Astrocyte (in vitro differentiated cells and primary cell): ENCODE results near the gene FOXC2. TPM values are rescaled to one million over a fixed set of nuclear protein-coding genes. Genes with fewer than 3 reads are reported as not detected.
"Not testable (repeated sequence)": the region's sequence is repeated elsewhere in the genome, so short reads cannot be mapped to it uniquely, and the experiment has no call there.

Experiments
- DNase-seq: peaks from one replicate; pipeline ENCODE4 v3.0.0-alpha.2; 2010; ENCODE audit warnings: low read depth
- FAIRE-seq: peaks from 2 replicates; lab custom pipeline; 2011; peaks lifted over from hg19 to GRCh38; lab: Jason Lieb, UNC
- H2AFZ ChIP-seq: 2 replicates; pipeline ENCODE4 v1.6.0; 2012; ENCODE audit warnings: low read depth, low read length, inconsistent platforms
- H3K27ac ChIP-seq: 2 replicates; pipeline ENCODE4 v1.5.1; 2011; ENCODE audit warnings: low read depth, low read length, inconsistent platforms
- H3K27me3 ChIP-seq: 2 replicates; pipeline ENCODE4 v1.6.0; 2011; ENCODE audit warnings: low read length, inconsistent platforms; ENCODE audit not compliant: insufficient read depth
- H3K36me3 ChIP-seq: 2 replicates; pipeline ENCODE4 v1.5.1; 2011; ENCODE audit warnings: low read length, inconsistent platforms; ENCODE audit not compliant: insufficient read depth
- H3K4me1 ChIP-seq: 2 replicates; pipeline ENCODE4 v1.5.1; 2011; ENCODE audit warnings: low read length, inconsistent platforms; ENCODE audit not compliant: insufficient read depth
- H3K4me2 ChIP-seq: 2 replicates; pipeline ENCODE4 v1.6.0; 2012; ENCODE audit warnings: low read length, inconsistent platforms
- H3K4me3 ChIP-seq: 2 replicates; pipeline ENCODE4 v1.5.1; 2011; ENCODE audit warnings: low read depth, mild to moderate bottlenecking, low read length, inconsistent platforms; ENCODE audit not compliant: insufficient read depth
- H3K79me2 ChIP-seq: 2 replicates; pipeline ENCODE4 v1.6.0; 2012; ENCODE audit warnings: mild to moderate bottlenecking, low read length, inconsistent platforms; ENCODE audit not compliant: insufficient read depth
- H3K9ac ChIP-seq: 2 replicates; pipeline ENCODE4 v1.6.0; 2012; ENCODE audit warnings: mild to moderate bottlenecking, low read length, inconsistent platforms
- H3K9me3 ChIP-seq: 2 replicates; pipeline ENCODE4 v1.5.1; 2012; ENCODE audit warnings: low read depth, mild to moderate bottlenecking, low read length, inconsistent platforms; ENCODE audit not compliant: insufficient read depth
- H4K20me1 ChIP-seq: 2 replicates; pipeline ENCODE4 v1.6.0; 2012; ENCODE audit warnings: low read length, inconsistent platforms; ENCODE audit not compliant: insufficient read depth
- H3K27ac Mint-ChIP-seq: one replicate; pipeline ENCODE4 v1.8.0; 2021; ENCODE audit warnings: mild to moderate bottlenecking, mixed read lengths; ENCODE audit not compliant: unreplicated experiment
- H3K27me3 Mint-ChIP-seq: one replicate; pipeline ENCODE4 v1.8.0; 2021; ENCODE audit warnings: low read depth, mixed read lengths; ENCODE audit not compliant: unreplicated experiment
- H3K36me3 Mint-ChIP-seq: one replicate; pipeline ENCODE4 v1.8.0; 2021; ENCODE audit warnings: low read depth, mixed read lengths; ENCODE audit not compliant: unreplicated experiment
- H3K4me1 Mint-ChIP-seq: one replicate; pipeline ENCODE4 v1.8.0; 2021; ENCODE audit warnings: low read depth, mixed read lengths; ENCODE audit not compliant: unreplicated experiment
- H3K4me3 Mint-ChIP-seq: one replicate; pipeline ENCODE4 v1.8.0; 2021; ENCODE audit warnings: mild to moderate bottlenecking, moderate library complexity, mixed read lengths; ENCODE audit not compliant: unreplicated experiment
- H3K9me3 Mint-ChIP-seq: one replicate; pipeline ENCODE4 v1.8.0; 2021; ENCODE audit warnings: mild to moderate bottlenecking, mixed read lengths; ENCODE audit not compliant: unreplicated experiment
- CTCF ChIP-seq: IDR thresholded peaks from 2 replicates; pipeline ENCODE4 v1.5.1; 2011; ENCODE audit warnings: low read depth, mild to moderate bottlenecking, inconsistent platforms, low read length, moderate library complexity; ENCODE audit not compliant: insufficient read depth
- EZH2 ChIP-seq: IDR thresholded peaks from 2 replicates; pipeline ENCODE4 v1.6.1; 2012; ENCODE audit warnings: mild to moderate bottlenecking, low read length, inconsistent platforms; ENCODE audit not compliant: insufficient read depth
- total RNA-seq: library from RNA; stranded (reverse); gene quantifications from 2 replicates; pipeline ENCODE4 v1.2.1, GENCODE V29; 2021

FOXC2 gene
- total RNA-seq, 1 donor from 2014 or later: 15.8 TPM

DNA sequence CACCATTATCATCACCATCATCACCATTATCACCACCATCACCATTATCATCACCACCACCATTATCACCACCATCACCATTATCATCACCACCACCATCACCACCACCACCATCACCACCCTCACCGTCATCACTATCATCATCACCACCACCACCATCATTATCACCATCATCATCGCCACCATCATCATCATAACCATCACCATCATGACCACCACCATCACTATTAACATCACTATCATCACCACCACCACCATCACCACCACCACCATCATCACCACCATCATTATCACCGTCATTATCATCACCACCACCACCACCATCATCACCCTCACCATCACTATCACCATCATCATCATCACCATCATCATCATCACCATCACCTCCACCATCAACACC, 20.9 kb downstream of the FOXC2 start:
- peaks cover 54% of the 10 kb centered on the region for H3K4me1 ChIP-seq
- Mint-ChIP-seq H3K36me3 (peaks cover 2% of the 10 kb centered on the region), H3K4me3 (no peak overlapping the region), H3K27me3 (peaks cover 3% of the 10 kb centered on the region), H3K4me1 (peaks cover 9% of the 10 kb centered on the region), H3K9me3 (no peaks in the 10 kb centered on the region), H3K27ac (no peak overlapping the region)
- no peaks in the 10 kb centered on the region for H3K27me3 ChIP-seq
- DNase-seq (no peak), FAIRE-seq (peak; percentile 5)
- H3K36me3 ChIP-seq: no peaks in the 10 kb centered on the region
- H3K9me3 ChIP-seq: no peaks in the 10 kb centered on the region
- H3K4me3 ChIP-seq: no peak overlapping the region
- no peak overlapping the region for H2AFZ ChIP-seq
- H3K4me2 ChIP-seq: no peak overlapping the region
- H3K27ac ChIP-seq: peak overlapping the region; percentile 98
- no peaks in the 10 kb centered on the region for H4K20me1 ChIP-seq
- TF ChIP-seq EZH2 (no peak), CTCF (no peak)
- no peak overlapping the region for H3K9ac ChIP-seq
- H3K79me2 ChIP-seq: peaks cover 18% of the 10 kb centered on the region

DNA sequence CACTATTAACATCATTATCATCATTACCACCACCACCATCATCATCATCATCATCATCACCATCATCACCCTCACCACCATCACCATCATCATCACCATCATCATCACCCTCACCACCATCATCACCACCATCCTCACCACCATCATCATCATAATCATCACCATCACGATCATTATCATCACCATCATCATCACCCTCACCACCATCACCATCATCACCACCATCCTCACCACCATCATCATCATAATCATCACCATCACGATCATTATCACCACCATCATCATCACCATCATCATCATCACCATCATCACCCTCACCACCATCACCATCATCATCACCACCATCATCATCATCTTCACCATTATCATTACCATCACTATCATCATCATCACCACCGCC, 21.3 kb downstream of the FOXC2 start:
- not testable (repeated sequence) for H3K4me3 Mint-ChIP-seq, H3K9me3 ChIP-seq, H3K36me3 Mint-ChIP-seq, H3K4me3 ChIP-seq, H3K4me1 Mint-ChIP-seq, H2AFZ ChIP-seq, H3K27ac ChIP-seq, H3K36me3 ChIP-seq, H4K20me1 ChIP-seq, H3K27me3 ChIP-seq, H3K9me3 Mint-ChIP-seq, DNase-seq, H3K9ac ChIP-seq, H3K27me3 Mint-ChIP-seq, H3K27ac Mint-ChIP-seq, FAIRE-seq, H3K4me2 ChIP-seq
- H3K79me2 ChIP-seq: peaks cover 14% of the 10 kb centered on the region
- H3K4me1 ChIP-seq: peaks cover 54% of the 10 kb centered on the region

DNA sequence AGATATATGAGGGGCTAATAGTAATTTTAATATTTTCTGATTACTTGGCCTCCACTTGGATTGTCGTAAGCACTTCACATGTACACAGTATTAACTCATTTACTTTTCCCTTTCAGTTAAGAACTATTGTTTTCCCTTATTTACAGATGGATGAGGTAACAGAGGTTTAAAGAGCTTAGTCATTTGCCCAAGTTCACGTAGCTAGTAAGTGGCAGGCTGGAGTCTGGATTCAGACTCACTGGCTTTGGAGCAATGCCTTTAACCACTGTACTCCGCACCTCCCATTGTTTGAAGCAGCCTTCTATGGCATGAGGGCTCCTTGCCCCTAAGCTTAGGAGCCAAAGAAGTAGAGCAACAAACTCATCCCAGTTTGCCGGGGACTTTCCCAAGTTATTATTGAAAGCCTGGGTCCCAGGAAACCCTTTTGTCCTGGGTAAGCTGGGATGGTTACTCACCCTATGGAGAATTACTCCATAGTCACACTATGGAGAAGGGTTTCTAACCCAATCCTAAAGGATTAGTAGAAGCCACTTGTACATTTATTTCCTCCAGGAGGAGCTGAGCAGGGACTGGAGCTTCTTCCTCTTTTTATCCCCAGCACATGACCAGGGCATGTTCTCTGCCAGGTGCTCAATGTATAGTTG, 24.0 kb downstream of the FOXC2 start:
- peak overlapping the region; percentile 47 for H3K9ac ChIP-seq
- DNase-seq (peak; percentile 98), FAIRE-seq (peak; percentile 80)
- H3K27me3 ChIP-seq: no peaks in the 10 kb centered on the region
- H3K4me3 ChIP-seq: no peak overlapping the region
- H3K9me3 ChIP-seq: no peaks in the 10 kb centered on the region
- H3K4me1 Mint-ChIP-seq: peaks cover 9% of the 10 kb centered on the region
- H3K4me2 ChIP-seq: peak overlapping the region; percentile 28
- peaks cover 15% of the 10 kb centered on the region for H3K27me3 Mint-ChIP-seq
- no peak overlapping the region for H3K27ac Mint-ChIP-seq
- H3K36me3 ChIP-seq: no peaks in the 10 kb centered on the region
- peaks cover 3% of the 10 kb centered on the region for H3K36me3 Mint-ChIP-seq
- TF ChIP-seq CTCF (no peak), EZH2 (no peak)
- peak overlapping the region; percentile 85 for H3K27ac ChIP-seq
- H4K20me1 ChIP-seq: no peaks in the 10 kb centered on the region
- H3K4me1 ChIP-seq: peaks cover 52% of the 10 kb centered on the region
- H3K79me2 ChIP-seq: no peaks in the 10 kb centered on the region
- no peak overlapping the region for H2AFZ ChIP-seq
- no peaks in the 10 kb centered on the region for H3K9me3 Mint-ChIP-seq
- no peak overlapping the region for H3K4me3 Mint-ChIP-seq
